Effector memory CD8-positive, alpha-beta T cell (primary cell): ENCODE results near the gene NAA10.

Experiments
- ATAC-seq: fragments of 150-1000 bp; cut with Tn5 transposase; replicated peaks from 2 replicates; pipeline ENCODE4 v1.10.0; 2021; ENCODE audit warnings: mild to moderate bottlenecking, moderate library complexity
- DNase-seq, 3 experiments: peaks; one replicate each; pipeline ENCODE4 v3.0.0; 2021
- H3K27ac Mint-ChIP-seq, 2 donors: one replicate each; pipeline ENCODE4 v1.8.0; 2022; ENCODE audit warnings: mild to moderate bottlenecking in 2 of 2, mixed read lengths in 2 of 2, moderate library complexity in 2 of 2
- H3K27me3 Mint-ChIP-seq, 2 donors: one replicate each; pipeline ENCODE4 v1.8.0; 2022; ENCODE audit warnings: mixed read lengths in 2 of 2
- H3K36me3 Mint-ChIP-seq: one replicate; pipeline ENCODE4 v1.8.0; 2022; ENCODE audit warnings: mild to moderate bottlenecking, moderate library complexity, mixed read lengths; ENCODE audit not compliant: insufficient read depth
- H3K4me1 Mint-ChIP-seq, 2 donors: one replicate each; pipeline ENCODE4 v1.8.0; 2022; ENCODE audit warnings: low read depth in 2 of 2, mixed read lengths in 2 of 2
- H3K4me3 Mint-ChIP-seq, 2 donors: one replicate each; pipeline ENCODE4 v1.8.0; 2022; ENCODE audit warnings: mild to moderate bottlenecking in 2 of 2, mixed read lengths in 2 of 2, moderate library complexity in 2 of 2
- H3K9me3 Mint-ChIP-seq, 2 donors: one replicate each; pipeline ENCODE4 v1.8.0; 2022; ENCODE audit warnings: mixed read lengths in 2 of 2

The NAA10 gene

GRCh38 chrX:153960077-153960476, 25.2 kb upstream of the NAA10 start:
- no peaks in the 10 kb centered on the region for H3K9me3 Mint-ChIP-seq
- H3K36me3 Mint-ChIP-seq: peaks cover 39% of the 10 kb centered on the region
- no peak overlapping the region for H3K4me3 Mint-ChIP-seq
- peaks cover 0 to 4% of the 10 kb centered on the region in 2 donors for H3K4me1 Mint-ChIP-seq
- H3K27me3 Mint-ChIP-seq: no peaks in the 10 kb centered on the region
- ATAC-seq (no peak), DNase-seq (no peak)
- H3K27ac Mint-ChIP-seq: no peak overlapping the region

- Mint-ChIP-seq H3K27me3 (no peaks in the 10 kb centered on the region), H3K4me1 (no peaks in the 10 kb centered on the region), H3K27ac (no peak overlapping the region), H3K36me3 (peaks cover 41% of the 10 kb centered on the region), H3K9me3 (no peaks in the 10 kb centered on the region), H3K4me3 (no peak overlapping the region)
- no peak for ATAC-seq
- no peak for DNase-seq
Observed at GRCh38 chrX:153959649-153960048, 24.8 kb upstream of the NAA10 start.

- Mint-ChIP-seq H3K36me3 (peaks cover 49% of the 10 kb centered on the region), H3K4me3 (no peak overlapping the region), H3K9me3 (no peaks in the 10 kb centered on the region), H3K27ac (no peak overlapping the region), H3K27me3 (no peaks in the 10 kb centered on the region), H3K4me1 (peaks cover 0 to 1% of the 10 kb centered on the region in 2 donors)
- ATAC-seq: no peak
- no peak for DNase-seq
Observed at GRCh38 chrX:153958605-153959004, 23.8 kb upstream of the NAA10 start.

GRCh38 chrX:153957224-153957623, 22.4 kb upstream of the NAA10 start:
- Mint-ChIP-seq H3K36me3 (peaks cover 47% of the 10 kb centered on the region), H3K9me3 (no peaks in the 10 kb centered on the region), H3K27me3 (no peaks in the 10 kb centered on the region), H3K4me1 (peaks cover 0 to 4% of the 10 kb centered on the region in 2 donors), H3K27ac (no peak overlapping the region), H3K4me3 (no peak overlapping the region)
- ATAC-seq (no peak), DNase-seq (no peak)

GRCh38 chrX:153956044-153956907, 21.4 kb upstream of the NAA10 start:
- no peak for ATAC-seq
- H3K4me3 Mint-ChIP-seq: no peak overlapping the region
- peak overlapping the region in 1 of 2 donors; percentile 23 for H3K27ac Mint-ChIP-seq
- no peaks in the 10 kb centered on the region for H3K9me3 Mint-ChIP-seq
- H3K4me1 Mint-ChIP-seq: peaks cover 0 to 4% of the 10 kb centered on the region in 2 donors
- H3K27me3 Mint-ChIP-seq: no peaks in the 10 kb centered on the region
- H3K36me3 Mint-ChIP-seq: peaks cover 44% of the 10 kb centered on the region
- DNase-seq: no peak

GRCh38 chrX:153955228-153955732, 20.4 kb upstream of the NAA10 start:
- no peak for ATAC-seq
- Mint-ChIP-seq H3K27ac (peak overlapping the region in 1 of 2 donors; percentile 23), H3K36me3 (peaks cover 45% of the 10 kb centered on the region), H3K27me3 (no peaks in the 10 kb centered on the region), H3K4me1 (peaks cover 0 to 4% of the 10 kb centered on the region in 2 donors), H3K4me3 (no peak overlapping the region), H3K9me3 (no peaks in the 10 kb centered on the region)
- no peak for DNase-seq

GRCh38 chrX:153954558-153955227, 19.9 kb upstream of the NAA10 start:
- no peaks in the 10 kb centered on the region for H3K9me3 Mint-ChIP-seq
- DNase-seq (no peak), ATAC-seq (no peak)
- H3K27me3 Mint-ChIP-seq: no peaks in the 10 kb centered on the region
- H3K4me3 Mint-ChIP-seq: no peak overlapping the region
- peak overlapping the region in 1 of 2 donors; percentile 73 for H3K27ac Mint-ChIP-seq
- H3K36me3 Mint-ChIP-seq: peaks cover 47% of the 10 kb centered on the region
- peaks cover 0 to 4% of the 10 kb centered on the region in 2 donors for H3K4me1 Mint-ChIP-seq

GRCh38 chrX:153953892-153954557, 19.2 kb upstream of the NAA10 start:
- peaks cover 47% of the 10 kb centered on the region for H3K36me3 Mint-ChIP-seq
- H3K27me3 Mint-ChIP-seq: no peaks in the 10 kb centered on the region

GRCh38 chrX:153953342-153953830, 18.5 kb upstream of the NAA10 start:
- ATAC-seq (peak; percentile 83), DNase-seq (peak; percentile 76 to 80 (median 79))
- peaks cover 47% of the 10 kb centered on the region for H3K36me3 Mint-ChIP-seq
- peak overlapping the region; percentile 27 to 40 for H3K4me3 Mint-ChIP-seq
- H3K27ac Mint-ChIP-seq: peak overlapping the region; percentile 22 to 73
- no peaks in the 10 kb centered on the region for H3K27me3 Mint-ChIP-seq
- H3K4me1 Mint-ChIP-seq: peaks cover 0 to 4% of the 10 kb centered on the region in 2 donors
- H3K9me3 Mint-ChIP-seq: no peaks in the 10 kb centered on the region

More at GRCh38 chrX:153953892-153954557, 19.2 kb upstream of the NAA10 start:
- Mint-ChIP-seq H3K4me3 (no peak overlapping the region), H3K27ac (peak overlapping the region in 1 of 2 donors; percentile 73), H3K4me1 (peaks cover 0 to 4% of the 10 kb centered on the region in 2 donors), H3K9me3 (no peaks in the 10 kb centered on the region)
- DNase-seq: no peak
- no peak for ATAC-seq

GRCh38 chrX:153952373-153953026, 17.7 kb upstream of the NAA10 start:
- DNase-seq (no peak), ATAC-seq (no peak)
- Mint-ChIP-seq H3K9me3 (no peaks in the 10 kb centered on the region), H3K4me1 (peaks cover 1 to 6% of the 10 kb centered on the region in 2 donors), H3K4me3 (no peak overlapping the region), H3K27me3 (no peaks in the 10 kb centered on the region), H3K36me3 (peaks cover 48% of the 10 kb centered on the region), H3K27ac (peak overlapping the region in 1 of 2 donors; percentile 22)

- no peaks in the 10 kb centered on the region for H3K9me3 Mint-ChIP-seq
- peaks cover 4 to 9% of the 10 kb centered on the region in 2 donors for H3K4me1 Mint-ChIP-seq
- no peaks in the 10 kb centered on the region for H3K27me3 Mint-ChIP-seq
- ATAC-seq (no peak), DNase-seq (no peak)
- peaks cover 53% of the 10 kb centered on the region for H3K36me3 Mint-ChIP-seq
- no peak overlapping the region for H3K27ac Mint-ChIP-seq
- no peak overlapping the region for H3K4me3 Mint-ChIP-seq
Observed at GRCh38 chrX:153951683-153952372, 17.0 kb upstream of the NAA10 start.

GRCh38 chrX:153950127-153950526, 15.3 kb upstream of the NAA10 start:
- DNase-seq: no peak
- Mint-ChIP-seq H3K36me3 (peaks cover 46% of the 10 kb centered on the region), H3K4me1 (peaks cover 4 to 9% of the 10 kb centered on the region in 2 donors), H3K27me3 (no peaks in the 10 kb centered on the region), H3K4me3 (no peak overlapping the region), H3K27ac (no peak overlapping the region), H3K9me3 (no peaks in the 10 kb centered on the region)
- ATAC-seq: no peak
